HFFc6 (cell line): ENCODE results near the gene CDK11A. TPM values are rescaled to one million over a fixed set of nuclear protein-coding genes. Genes with fewer than 3 reads are reported as not detected.

Experiments
- DNase-seq: peaks from one replicate; pipeline ENCODE4 v3.0.0-alpha.2; 2018
- H3K27ac Mint-ChIP-seq: 2 replicates; pipeline ENCODE4 v1.8.0; 2020; ENCODE audit warnings: mild to moderate bottlenecking, mixed read lengths
- H3K27me3 Mint-ChIP-seq: 2 replicates; pipeline ENCODE4 v1.8.0; 2021; ENCODE audit warnings: mild to moderate bottlenecking, moderate library complexity, mixed read lengths; ENCODE audit not compliant: insufficient read depth
- H3K36me3 Mint-ChIP-seq: 2 replicates; pipeline ENCODE4 v1.8.0; 2021; ENCODE audit warnings: low read depth, mixed read lengths
- H3K4me1 Mint-ChIP-seq: 2 replicates; pipeline ENCODE4 v1.8.0; 2020; ENCODE audit warnings: low read depth, mixed read lengths
- H3K4me3 Mint-ChIP-seq: 2 replicates; pipeline ENCODE4 v1.8.0; 2020; ENCODE audit warnings: mild to moderate bottlenecking, moderate library complexity, mixed read lengths
- H3K9me3 Mint-ChIP-seq: 2 replicates; pipeline ENCODE4 v1.8.0; 2020; ENCODE audit warnings: mild to moderate bottlenecking, mixed read lengths
- CTCF ChIP-seq: fragments of 200-600 bp; sonication (generic); IDR thresholded peaks from 2 replicates; pipeline ENCODE4 v1.5.0; 2021; ENCODE audit warnings: antibody characterized with exemption, mild to moderate bottlenecking
- total RNA-seq, 6 experiments: library from RNA; stranded (reverse); fragmentation: NEBNext Ultra II Directional; extraction: Animal tissue kit (Norgen Biotek cat#: 25700); gene quantifications; 2 replicates in 1 of 6; 3 replicates in 5 of 6; pipeline ENCODE4 v1.2.3, GENCODE V29; 2021

CDK11A gene
- total RNA-seq, 6 experiments from 2014 or later, result 23.1 to 27.2 (median 25.0) TPM

GRCh38 chr1:1683104-1683905 is 40.9 kb downstream of the CDK11A start:
- Mint-ChIP-seq H3K4me1 (peaks cover 25% of the 10 kb centered on the region), H3K27me3 (peaks cover 7% of the 10 kb centered on the region), H3K4me3 (no peak overlapping the region), H3K9me3 (no peaks in the 10 kb centered on the region), H3K36me3 (peaks cover 8% of the 10 kb centered on the region; the same call in 1 of the 2 replicates), H3K27ac (no peak overlapping the region)
- TF ChIP-seq CTCF, result no peak
- DNase-seq, result no peak

- DNase-seq, result no peak
- no peaks in the 10 kb centered on the region for H3K9me3 Mint-ChIP-seq
- peaks cover 4% of the 10 kb centered on the region; the same call in 1 of the 2 replicates for H3K36me3 Mint-ChIP-seq
- H3K27me3 Mint-ChIP-seq, result peaks cover under 1% of the 10 kb centered on the region
- no peak overlapping the region for H3K27ac Mint-ChIP-seq
- TF ChIP-seq CTCF, result no peak
- H3K4me3 Mint-ChIP-seq, result no peak overlapping the region
- H3K4me1 Mint-ChIP-seq, result peaks cover 8% of the 10 kb centered on the region
Measured at GRCh38 chr1:1680912-1681273, 43.3 kb downstream of the CDK11A start.

GRCh38 chr1:1680031-1680911 is 43.9 kb downstream of the CDK11A start:
- Mint-ChIP-seq H3K27me3 (no peaks in the 10 kb centered on the region; the same call in 1 of the 2 replicates), H3K4me1 (peaks cover 2% of the 10 kb centered on the region), H3K27ac (no peak overlapping the region), H3K9me3 (no peaks in the 10 kb centered on the region), H3K4me3 (no peak overlapping the region), H3K36me3 (peaks cover 1% of the 10 kb centered on the region; the same call in 1 of the 2 replicates)
- TF ChIP-seq CTCF, result no peak
- DNase-seq, result no peak

- Mint-ChIP-seq H3K27ac (no peak overlapping the region), H3K36me3 (no peaks in the 10 kb centered on the region), H3K9me3 (no peaks in the 10 kb centered on the region), H3K4me1 (no peaks in the 10 kb centered on the region), H3K4me3 (no peak overlapping the region), H3K27me3 (no peaks in the 10 kb centered on the region)
- DNase-seq, result no peak
- TF ChIP-seq CTCF, result no peak
Measured at GRCh38 chr1:1678581-1679380, 45.4 kb downstream of the CDK11A start.
